Measurements from ENCODE around the gene S100A5. TPM values are rescaled to one million over a fixed set of nuclear protein-coding genes. Genes with fewer than 3 reads are reported as not detected.

S100A5 gene
- total RNA-seq, 4 donors from 2014 or later = not detected

DNA sequence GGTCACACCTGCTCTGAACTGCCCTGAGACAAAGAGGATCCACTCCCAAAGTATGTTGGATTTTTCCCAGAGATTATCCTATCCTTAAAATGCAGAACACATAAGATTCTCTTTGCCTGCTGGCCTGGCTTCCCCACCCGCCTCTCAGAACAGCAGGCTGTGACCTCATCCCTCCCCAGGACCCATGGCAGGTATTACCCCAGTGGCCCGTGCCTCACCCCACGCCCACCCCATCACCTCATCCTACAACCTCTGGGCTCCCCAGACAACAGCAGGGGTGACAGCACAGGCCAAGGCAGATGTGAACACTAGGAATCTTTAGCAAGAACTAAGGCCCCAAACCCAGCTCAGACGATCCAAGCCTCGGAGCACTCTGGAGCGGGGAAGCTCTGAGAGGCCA is 45.2 kb downstream of the S100A5 start:
- ATAC-seq (ENCODE audit: low FRiP score) = no peak
- no peak for DNase-seq (ENCODE audit: low spot score)
- TF ChIP-seq, protein P1, sequence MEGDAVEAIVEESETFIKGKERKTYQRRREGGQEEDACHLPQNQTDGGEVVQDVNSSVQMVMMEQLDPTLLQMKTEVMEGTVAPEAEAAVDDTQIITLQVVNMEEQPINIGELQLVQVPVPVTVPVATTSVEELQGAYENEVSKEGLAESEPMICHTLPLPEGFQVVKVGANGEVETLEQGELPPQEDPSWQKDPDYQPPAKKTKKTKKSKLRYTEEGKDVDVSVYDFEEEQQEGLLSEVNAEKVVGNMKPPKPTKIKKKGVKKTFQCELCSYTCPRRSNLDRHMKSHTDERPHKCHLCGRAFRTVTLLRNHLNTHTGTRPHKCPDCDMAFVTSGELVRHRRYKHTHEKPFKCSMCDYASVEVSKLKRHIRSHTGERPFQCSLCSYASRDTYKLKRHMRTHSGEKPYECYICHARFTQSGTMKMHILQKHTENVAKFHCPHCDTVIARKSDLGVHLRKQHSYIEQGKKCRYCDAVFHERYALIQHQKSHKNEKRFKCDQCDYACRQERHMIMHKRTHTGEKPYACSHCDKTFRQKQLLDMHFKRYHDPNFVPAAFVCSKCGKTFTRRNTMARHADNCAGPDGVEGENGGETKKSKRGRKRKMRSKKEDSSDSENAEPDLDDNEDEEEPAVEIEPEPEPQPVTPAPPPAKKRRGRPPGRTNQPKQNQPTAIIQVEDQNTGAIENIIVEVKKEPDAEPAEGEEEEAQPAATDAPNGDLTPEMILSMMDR (IDR thresholded peaks at IDR 0.05) = no peak

DNA sequence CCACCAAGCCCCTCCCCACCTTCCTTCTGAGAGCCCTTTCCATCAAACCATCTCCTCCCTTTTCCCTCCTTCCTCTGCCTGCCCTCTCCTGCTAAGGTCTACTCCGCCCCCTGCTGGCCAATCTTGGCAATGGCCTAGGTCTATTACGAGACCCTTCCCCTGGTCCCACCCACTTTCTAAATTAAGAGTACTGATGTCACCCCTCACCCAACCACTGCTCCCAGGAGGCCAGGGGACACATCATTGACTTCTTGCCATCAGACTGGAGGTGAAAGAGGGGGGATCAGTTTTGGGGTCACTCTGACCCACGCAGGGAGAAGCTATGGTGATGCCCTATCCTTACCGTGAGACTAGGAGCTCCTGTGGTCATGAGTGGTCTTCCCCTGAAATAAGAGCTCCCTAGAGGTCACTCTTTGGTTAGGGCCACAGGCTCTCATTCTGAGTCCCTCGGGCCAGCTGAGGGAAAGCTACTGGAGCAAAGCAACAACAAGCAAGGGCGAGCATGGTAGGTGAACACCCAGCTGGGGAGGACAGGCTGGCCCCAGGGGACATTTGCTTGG is 45.7 kb downstream of the S100A5 start:
- peak; percentile 99 for DNase-seq (ENCODE audit: low spot score)
- ATAC-seq (ENCODE audit: low FRiP score) = peak; percentile 35
- TF ChIP-seq, protein P1 (IDR thresholded peaks at IDR 0.05) = peak in 2 of 3 donors; percentile 84 to 96

DNA sequence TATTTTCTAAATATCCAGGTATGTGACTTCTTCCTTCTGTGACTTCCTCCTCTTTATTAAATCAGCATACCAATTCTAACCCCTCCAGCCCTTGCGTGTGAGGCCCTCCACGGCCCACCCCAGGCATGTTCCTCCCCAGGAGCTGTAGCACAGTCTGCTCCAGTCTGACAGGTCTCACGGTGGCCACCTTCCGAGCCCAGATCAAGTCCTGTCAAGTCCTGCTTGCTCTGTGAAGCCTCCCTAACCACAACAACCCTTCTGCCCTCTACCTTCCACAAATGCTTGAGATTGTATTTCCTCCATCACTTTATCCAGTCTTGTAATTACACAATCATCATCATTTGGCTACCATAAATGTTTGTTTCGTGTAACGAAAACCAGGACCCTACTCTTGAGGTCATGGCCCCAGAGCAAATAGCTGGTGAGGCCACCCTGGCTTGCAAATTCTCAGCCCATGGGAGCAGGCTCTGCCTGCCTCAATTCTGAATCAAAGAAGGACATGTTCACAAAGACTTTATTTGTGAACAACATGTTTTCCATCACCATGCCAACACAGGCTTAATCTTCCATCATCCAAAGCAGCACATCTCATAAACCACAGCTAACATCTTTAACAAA is 47.3 kb downstream of the S100A5 start:
- TF ChIP-seq, protein P1 (IDR thresholded peaks at IDR 0.05) = no peak
- no peak for ATAC-seq (ENCODE audit: low FRiP score)
- DNase-seq (ENCODE audit: low spot score) = no peak

DNA sequence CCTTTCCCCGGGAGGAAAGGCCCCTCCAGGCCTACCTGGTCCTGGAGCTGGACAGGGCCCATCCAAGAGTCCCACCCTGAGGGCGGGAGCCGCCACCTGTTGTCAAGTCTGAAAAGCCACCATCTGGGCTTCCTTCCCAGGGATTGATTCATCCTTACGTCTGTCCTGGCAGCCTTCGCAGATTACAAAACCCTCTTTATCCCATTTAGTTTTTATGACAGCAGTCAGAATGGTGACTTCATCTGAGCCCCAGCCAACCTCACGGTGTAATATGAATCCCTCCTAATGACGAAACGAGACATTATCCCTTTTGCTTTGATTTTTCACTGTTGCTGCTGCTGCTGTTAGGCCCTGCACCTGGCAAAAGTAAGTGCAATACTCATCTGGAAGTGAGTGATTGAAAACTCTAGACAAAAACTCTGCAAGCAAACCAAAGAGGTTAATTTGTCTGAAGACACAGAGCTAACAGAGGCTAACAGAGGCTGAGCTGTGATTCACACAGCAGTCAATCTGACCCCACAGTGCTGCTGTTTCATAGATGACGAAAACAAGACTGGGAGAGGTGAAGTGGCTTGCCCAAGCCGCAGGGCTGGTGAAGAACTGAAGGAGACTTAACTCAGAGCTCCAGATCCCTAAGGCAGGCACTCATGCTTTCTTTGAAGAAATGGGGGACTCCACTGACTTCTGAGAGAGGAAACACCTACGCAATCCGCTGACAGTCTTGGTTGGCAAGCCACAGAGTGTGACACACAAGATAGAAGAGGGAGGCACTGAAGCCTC is 50.3 kb downstream of the S100A5 start:
- TF ChIP-seq, protein P1 (IDR thresholded peaks at IDR 0.05) = no peak
- DNase-seq (ENCODE audit: low spot score) = peak; percentile 59
- ATAC-seq (ENCODE audit: low FRiP score) = peak; percentile 90

DNA sequence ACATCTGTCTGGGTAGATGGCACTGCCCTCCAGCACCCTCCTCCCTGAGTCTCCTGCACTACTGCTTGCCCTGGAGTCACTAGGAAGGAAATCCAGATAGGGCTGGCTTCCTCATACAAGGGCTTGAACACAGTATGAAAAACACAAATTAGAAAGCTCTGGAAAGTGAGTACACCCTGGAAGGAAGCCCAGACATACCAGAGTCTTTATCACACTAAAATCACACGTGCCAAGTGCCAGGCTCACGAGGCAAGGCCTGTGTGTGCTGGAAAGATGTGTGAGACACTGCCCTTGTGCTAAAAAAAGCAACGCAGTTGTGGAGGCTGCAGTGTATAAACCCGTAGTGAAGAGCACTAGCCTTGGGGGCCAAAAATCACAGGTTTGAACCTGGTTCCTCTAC is 52.0 kb downstream of the S100A5 start:
- no peak for DNase-seq (ENCODE audit: low spot score)
- TF ChIP-seq, protein P1 (IDR thresholded peaks at IDR 0.05) = no peak
- no peak for ATAC-seq (ENCODE audit: low FRiP score)

DNA sequence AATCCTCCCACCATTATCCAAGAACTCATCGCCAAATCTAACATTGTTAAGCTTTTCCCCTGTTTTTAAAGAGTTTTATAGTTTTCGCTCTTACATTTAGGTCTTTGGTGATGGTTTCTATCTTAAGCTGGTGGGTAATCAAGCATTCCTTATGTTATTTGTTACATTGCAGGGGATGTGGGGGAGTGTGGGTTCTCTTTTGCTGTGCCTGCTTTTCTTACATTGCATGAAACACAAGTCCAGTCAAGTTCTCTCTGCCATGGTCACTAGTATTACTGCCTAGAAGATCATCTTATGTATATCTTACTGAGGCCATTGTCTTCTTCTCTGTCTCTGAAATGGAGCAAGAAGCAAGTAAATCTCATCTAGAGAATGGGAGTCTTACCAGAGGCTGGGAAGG is 53.0 kb downstream of the S100A5 start:
- TF ChIP-seq, protein P1 (IDR thresholded peaks at IDR 0.05) = no peak
- ATAC-seq (ENCODE audit: low FRiP score) (no peak), DNase-seq (ENCODE audit: low spot score) (no peak)

Other genes with a start within 250 kb of the S100A5 start
- gene PGLYRP3, start 228.0 kb downstream of the S100A5 start, total RNA-seq = not detected
- gene PGLYRP4, start 192.1 kb downstream of the S100A5 start, total RNA-seq = not detected
- gene S100A9, start 183.1 kb downstream of the S100A5 start, total RNA-seq = 1,000 to 10,000 TPM in 1 of 4 donors, 100 to 1,000 TPM in 3; 436 to 2,200 (median 573) TPM
- gene S100A12, start 165.3 kb downstream of the S100A5 start, total RNA-seq = 10 to 100 TPM in 2 of 4 donors, 1 to 10 TPM in 2; 4.2 to 59.0 (median 9.6) TPM
- 100 to 1,000 TPM in 1 of 4 donors, 10 to 100 TPM in 3; 50.4 to 402 (median 59.6) TPM for gene S100A8, start 149.9 kb downstream of the S100A5 start, total RNA-seq
- not detected for gene S100A7A, start 124.4 kb downstream of the S100A5 start, total RNA-seq
- not detected for gene S100A7, start 80.3 kb downstream of the S100A5 start, total RNA-seq
- gene S100A6, start 4.9 kb downstream of the S100A5 start, total RNA-seq = 100 to 1,000 TPM; 315 to 566 (median 427) TPM
- 100 to 1,000 TPM; 323 to 723 (median 337) TPM for gene S100A4, start 4.9 kb upstream of the S100A5 start, total RNA-seq
- 1 to 10 TPM in 3 of 4 donors, not detected in 1; 1.7 to 3.2 (median 2.7) TPM for gene S100A3, start 8.3 kb upstream of the S100A5 start, total RNA-seq
- gene S100A2, start 24.9 kb upstream of the S100A5 start, total RNA-seq = 1 to 10 TPM in 2 of 4 donors, not detected in 2; 1.3 to 6.5 TPM
- 100 to 1,000 TPM in 3 of 4 donors, 10 to 100 TPM in 1; 84.5 to 225 (median 127) TPM for gene S100A16, start 72.2 kb upstream of the S100A5 start, total RNA-seq
- 1 to 10 TPM in 2 of 4 donors, under 1 TPM in 1, not detected in 1; 0.50 to 1.9 (median 1.3) TPM for gene S100A14, start 75.4 kb upstream of the S100A5 start, total RNA-seq
- gene S100A13, start 86.6 kb upstream of the S100A5 start, total RNA-seq = 100 to 1,000 TPM; 118 to 192 (median 176) TPM
- gene S100A1, start 87.5 kb upstream of the S100A5 start, total RNA-seq = 10 to 100 TPM in 3 of 4 donors, 1 to 10 TPM in 1; 6.0 to 36.5 (median 23.7) TPM
- 10 to 100 TPM; 31.4 to 63.5 (median 53.7) TPM for gene CHTOP, start 93.1 kb upstream of the S100A5 start, total RNA-seq
- gene SNAPIN, start 117.8 kb upstream of the S100A5 start, total RNA-seq = 10 to 100 TPM; 40.2 to 62.2 (median 54.8) TPM
- 100 to 1,000 TPM in 3 of 4 donors, 10 to 100 TPM in 1; 80.2 to 201 (median 122) TPM for gene ILF2, start 130.1 kb upstream of the S100A5 start, total RNA-seq
- gene NPR1, start 137.8 kb upstream of the S100A5 start, total RNA-seq = 100 to 1,000 TPM in 3 of 4 donors, 10 to 100 TPM in 1; 87.3 to 203 (median 120) TPM
- 10 to 100 TPM; 28.6 to 65.3 (median 34.8) TPM for gene INTS3, start 187.1 kb upstream of the S100A5 start, total RNA-seq
- gene SLC27A3, start 234.5 kb upstream of the S100A5 start, total RNA-seq = 10 to 100 TPM; 29.4 to 65.4 (median 40.5) TPM

Measured in omental fat pad (tissue), 4 donors.